Measurements from ENCODE around the gene PTPRM.

DNA sequence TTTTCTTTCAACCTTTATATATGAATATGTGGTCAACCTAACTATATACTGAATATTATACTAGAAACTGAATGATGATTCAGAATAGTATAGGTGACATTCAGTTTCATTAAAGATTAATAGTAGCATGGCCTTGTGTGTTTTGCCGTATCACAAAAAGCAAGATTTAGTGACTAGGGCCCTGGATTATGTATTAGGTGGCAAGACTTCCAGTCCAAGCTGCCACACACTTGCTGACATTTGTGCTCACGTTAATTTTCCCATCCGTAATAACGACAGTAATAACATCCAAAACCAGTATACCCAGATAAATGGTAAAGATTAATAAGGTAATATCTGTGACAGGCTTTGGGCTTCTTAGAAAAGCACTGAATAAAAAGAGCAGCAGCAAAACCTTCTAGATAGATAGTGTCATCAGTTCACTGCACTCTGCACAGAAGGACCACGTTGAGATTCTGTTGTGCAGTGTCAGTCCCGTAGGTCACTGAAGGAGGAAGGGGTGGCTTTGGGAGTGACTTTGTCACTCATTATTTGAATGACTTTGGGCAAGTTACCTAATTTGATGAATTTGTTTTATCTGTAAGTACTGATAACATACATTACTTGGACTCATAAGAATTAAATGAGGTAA is 451.7 kb downstream of the PTPRM start:
- TF ChIP-seq FOXK1 (CRISPR knock-in tag; IDR thresholded peaks at IDR 0.05): no peak
- TF ChIP-seq, protein P1, sequence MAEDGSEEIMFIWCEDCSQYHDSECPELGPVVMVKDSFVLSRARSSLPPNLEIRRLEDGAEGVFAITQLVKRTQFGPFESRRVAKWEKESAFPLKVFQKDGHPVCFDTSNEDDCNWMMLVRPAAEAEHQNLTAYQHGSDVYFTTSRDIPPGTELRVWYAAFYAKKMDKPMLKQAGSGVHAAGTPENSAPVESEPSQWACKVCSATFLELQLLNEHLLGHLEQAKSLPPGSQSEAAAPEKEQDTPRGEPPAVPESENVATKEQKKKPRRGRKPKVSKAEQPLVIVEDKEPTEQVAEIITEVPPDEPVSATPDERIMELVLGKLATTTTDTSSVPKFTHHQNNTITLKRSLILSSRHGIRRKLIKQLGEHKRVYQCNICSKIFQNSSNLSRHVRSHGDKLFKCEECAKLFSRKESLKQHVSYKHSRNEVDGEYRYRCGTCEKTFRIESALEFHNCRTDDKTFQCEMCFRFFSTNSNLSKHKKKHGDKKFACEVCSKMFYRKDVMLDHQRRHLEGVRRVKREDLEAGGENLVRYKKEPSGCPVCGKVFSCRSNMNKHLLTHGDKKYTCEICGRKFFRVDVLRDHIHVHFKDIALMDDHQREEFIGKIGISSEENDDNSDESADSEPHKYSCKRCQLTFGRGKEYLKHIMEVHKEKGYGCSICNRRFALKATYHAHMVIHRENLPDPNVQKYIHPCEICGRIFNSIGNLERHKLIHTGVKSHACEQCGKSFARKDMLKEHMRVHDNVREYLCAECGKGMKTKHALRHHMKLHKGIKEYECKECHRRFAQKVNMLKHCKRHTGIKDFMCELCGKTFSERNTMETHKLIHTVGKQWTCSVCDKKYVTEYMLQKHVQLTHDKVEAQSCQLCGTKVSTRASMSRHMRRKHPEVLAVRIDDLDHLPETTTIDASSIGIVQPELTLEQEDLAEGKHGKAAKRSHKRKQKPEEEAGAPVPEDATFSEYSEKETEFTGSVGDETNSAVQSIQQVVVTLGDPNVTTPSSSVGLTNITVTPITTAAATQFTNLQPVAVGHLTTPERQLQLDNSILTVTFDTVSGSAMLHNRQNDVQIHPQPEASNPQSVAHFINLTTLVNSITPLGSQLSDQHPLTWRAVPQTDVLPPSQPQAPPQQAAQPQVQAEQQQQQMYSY (CRISPR knock-in tag; IDR thresholded peaks at IDR 0.05): no peak
- TF ChIP-seq ELF4 (CRISPR knock-in tag; IDR thresholded peaks at IDR 0.05; ENCODE audit: low read depth): no peak
- TF ChIP-seq, protein P2, sequence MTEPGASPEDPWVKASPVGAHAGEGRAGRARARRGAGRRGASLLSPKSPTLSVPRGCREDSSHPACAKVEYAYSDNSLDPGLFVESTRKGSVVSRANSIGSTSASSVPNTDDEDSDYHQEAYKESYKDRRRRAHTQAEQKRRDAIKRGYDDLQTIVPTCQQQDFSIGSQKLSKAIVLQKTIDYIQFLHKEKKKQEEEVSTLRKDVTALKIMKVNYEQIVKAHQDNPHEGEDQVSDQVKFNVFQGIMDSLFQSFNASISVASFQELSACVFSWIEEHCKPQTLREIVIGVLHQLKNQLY (CRISPR knock-in tag; IDR thresholded peaks at IDR 0.05): no peak
- no peak for TF ChIP-seq ZNF263 (CRISPR knock-in tag; IDR thresholded peaks at IDR 0.05; ENCODE audit: low read depth)
